ENCODE measurements around the gene NPSR1. TPM values are rescaled to one million over a fixed set of nuclear protein-coding genes. Genes with fewer than 3 reads are reported as not detected.
"Not testable (repeated sequence)": the region's sequence is repeated elsewhere in the genome, so short reads cannot be mapped to it uniquely, and the experiment has no call there.

The NPSR1 gene
- total and polyA plus RNA-seq, 4 donors, result not detected

DNA sequence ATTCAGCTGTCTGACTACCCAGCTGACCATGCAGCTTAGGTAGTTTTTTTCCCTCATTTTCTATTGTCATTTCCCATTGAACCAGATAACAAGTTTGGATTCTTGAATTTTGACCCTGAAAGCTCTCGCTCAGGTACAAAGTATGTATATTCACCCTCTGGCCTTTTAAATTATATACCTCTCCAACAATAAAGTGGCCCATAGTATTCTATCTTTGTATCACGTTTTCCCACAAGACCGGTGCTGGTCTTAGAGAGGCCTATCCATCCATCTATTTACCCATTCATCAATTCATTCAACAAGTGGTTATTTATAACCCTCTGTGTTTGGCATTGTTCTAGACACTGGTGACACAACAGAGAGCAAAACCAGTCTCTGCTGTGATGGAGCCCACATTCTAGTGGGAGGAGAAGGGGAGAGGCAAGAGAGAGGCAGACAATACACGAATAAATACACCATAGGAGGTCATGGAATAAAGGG is 35.2 kb upstream of the NPSR1 start:
- no peak overlapping the region for H3K27ac ChIP-seq (ENCODE audit: low read depth in 1 of 2, low read length in 2 of 2)
- TF ChIP-seq HNF4G (IDR thresholded peaks at IDR 0.05), result no peak
- no peak for TF ChIP-seq YY1 (IDR thresholded peaks at IDR 0.05)
- TF ChIP-seq, protein P1, sequence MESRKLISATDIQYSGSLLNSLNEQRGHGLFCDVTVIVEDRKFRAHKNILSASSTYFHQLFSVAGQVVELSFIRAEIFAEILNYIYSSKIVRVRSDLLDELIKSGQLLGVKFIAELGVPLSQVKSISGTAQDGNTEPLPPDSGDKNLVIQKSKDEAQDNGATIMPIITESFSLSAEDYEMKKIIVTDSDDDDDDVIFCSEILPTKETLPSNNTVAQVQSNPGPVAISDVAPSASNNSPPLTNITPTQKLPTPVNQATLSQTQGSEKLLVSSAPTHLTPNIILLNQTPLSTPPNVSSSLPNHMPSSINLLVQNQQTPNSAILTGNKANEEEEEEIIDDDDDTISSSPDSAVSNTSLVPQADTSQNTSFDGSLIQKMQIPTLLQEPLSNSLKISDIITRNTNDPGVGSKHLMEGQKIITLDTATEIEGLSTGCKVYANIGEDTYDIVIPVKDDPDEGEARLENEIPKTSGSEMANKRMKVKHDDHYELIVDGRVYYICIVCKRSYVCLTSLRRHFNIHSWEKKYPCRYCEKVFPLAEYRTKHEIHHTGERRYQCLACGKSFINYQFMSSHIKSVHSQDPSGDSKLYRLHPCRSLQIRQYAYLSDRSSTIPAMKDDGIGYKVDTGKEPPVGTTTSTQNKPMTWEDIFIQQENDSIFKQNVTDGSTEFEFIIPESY (IDR thresholded peaks at IDR 0.05), result no peak
- TF ChIP-seq, protein P2, sequence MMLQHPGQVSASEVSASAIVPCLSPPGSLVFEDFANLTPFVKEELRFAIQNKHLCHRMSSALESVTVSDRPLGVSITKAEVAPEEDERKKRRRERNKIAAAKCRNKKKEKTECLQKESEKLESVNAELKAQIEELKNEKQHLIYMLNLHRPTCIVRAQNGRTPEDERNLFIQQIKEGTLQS (IDR thresholded peaks at IDR 0.05), result no peak
- TF ChIP-seq, protein P3, sequence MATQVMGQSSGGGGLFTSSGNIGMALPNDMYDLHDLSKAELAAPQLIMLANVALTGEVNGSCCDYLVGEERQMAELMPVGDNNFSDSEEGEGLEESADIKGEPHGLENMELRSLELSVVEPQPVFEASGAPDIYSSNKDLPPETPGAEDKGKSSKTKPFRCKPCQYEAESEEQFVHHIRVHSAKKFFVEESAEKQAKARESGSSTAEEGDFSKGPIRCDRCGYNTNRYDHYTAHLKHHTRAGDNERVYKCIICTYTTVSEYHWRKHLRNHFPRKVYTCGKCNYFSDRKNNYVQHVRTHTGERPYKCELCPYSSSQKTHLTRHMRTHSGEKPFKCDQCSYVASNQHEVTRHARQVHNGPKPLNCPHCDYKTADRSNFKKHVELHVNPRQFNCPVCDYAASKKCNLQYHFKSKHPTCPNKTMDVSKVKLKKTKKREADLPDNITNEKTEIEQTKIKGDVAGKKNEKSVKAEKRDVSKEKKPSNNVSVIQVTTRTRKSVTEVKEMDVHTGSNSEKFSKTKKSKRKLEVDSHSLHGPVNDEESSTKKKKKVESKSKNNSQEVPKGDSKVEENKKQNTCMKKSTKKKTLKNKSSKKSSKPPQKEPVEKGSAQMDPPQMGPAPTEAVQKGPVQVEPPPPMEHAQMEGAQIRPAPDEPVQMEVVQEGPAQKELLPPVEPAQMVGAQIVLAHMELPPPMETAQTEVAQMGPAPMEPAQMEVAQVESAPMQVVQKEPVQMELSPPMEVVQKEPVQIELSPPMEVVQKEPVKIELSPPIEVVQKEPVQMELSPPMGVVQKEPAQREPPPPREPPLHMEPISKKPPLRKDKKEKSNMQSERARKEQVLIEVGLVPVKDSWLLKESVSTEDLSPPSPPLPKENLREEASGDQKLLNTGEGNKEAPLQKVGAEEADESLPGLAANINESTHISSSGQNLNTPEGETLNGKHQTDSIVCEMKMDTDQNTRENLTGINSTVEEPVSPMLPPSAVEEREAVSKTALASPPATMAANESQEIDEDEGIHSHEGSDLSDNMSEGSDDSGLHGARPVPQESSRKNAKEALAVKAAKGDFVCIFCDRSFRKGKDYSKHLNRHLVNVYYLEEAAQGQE (IDR thresholded peaks at IDR 0.05), result no peak
- no peak for TF ChIP-seq NR2F2 (IDR thresholded peaks at IDR 0.05)
- no peak for TF ChIP-seq TAF1 (conservative IDR thresholded peaks at IDR 0.05)
- TF ChIP-seq FOXA2 (IDR thresholded peaks at IDR 0.05), result no peak
- no peak for TF ChIP-seq HNF4A (conservative IDR thresholded peaks at IDR 0.05)
- no peak for TF ChIP-seq GABPA (IDR thresholded peaks at IDR 0.05 in 1 of 2, conservative IDR thresholded peaks at IDR 0.05 in 1 of 2)
- no peak for TF ChIP-seq RXRA (IDR thresholded peaks at IDR 0.05)
- no peak for TF ChIP-seq EGR1 (IDR thresholded peaks at IDR 0.05; ENCODE audit: low read depth in 2 of 2)
- no peak for TF ChIP-seq RAD21 (IDR thresholded peaks at IDR 0.05)
- no peak for TF ChIP-seq SP1 (IDR thresholded peaks at IDR 0.05)
- TF ChIP-seq, protein P4, sequence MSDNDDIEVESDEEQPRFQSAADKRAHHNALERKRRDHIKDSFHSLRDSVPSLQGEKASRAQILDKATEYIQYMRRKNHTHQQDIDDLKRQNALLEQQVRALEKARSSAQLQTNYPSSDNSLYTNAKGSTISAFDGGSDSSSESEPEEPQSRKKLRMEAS (IDR thresholded peaks at IDR 0.05), result no peak
- no peak for TF ChIP-seq FOXA1 (IDR thresholded peaks at IDR 0.05)
- TF ChIP-seq, protein P5, sequence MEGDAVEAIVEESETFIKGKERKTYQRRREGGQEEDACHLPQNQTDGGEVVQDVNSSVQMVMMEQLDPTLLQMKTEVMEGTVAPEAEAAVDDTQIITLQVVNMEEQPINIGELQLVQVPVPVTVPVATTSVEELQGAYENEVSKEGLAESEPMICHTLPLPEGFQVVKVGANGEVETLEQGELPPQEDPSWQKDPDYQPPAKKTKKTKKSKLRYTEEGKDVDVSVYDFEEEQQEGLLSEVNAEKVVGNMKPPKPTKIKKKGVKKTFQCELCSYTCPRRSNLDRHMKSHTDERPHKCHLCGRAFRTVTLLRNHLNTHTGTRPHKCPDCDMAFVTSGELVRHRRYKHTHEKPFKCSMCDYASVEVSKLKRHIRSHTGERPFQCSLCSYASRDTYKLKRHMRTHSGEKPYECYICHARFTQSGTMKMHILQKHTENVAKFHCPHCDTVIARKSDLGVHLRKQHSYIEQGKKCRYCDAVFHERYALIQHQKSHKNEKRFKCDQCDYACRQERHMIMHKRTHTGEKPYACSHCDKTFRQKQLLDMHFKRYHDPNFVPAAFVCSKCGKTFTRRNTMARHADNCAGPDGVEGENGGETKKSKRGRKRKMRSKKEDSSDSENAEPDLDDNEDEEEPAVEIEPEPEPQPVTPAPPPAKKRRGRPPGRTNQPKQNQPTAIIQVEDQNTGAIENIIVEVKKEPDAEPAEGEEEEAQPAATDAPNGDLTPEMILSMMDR (IDR thresholded peaks at IDR 0.05; ENCODE audit: low read depth, low read length, missing input control), result no peak
- TF ChIP-seq JUND (IDR thresholded peaks at IDR 0.05), result no peak
- H3K9ac ChIP-seq (ENCODE audit: low read depth in 1 of 2, low read length in 2 of 2), result no peak overlapping the region
- H3K4me3 ChIP-seq (ENCODE audit: low read depth in 1 of 3, low read length in 3 of 3), result no peak overlapping the region
- WGBS, result 78% methylated on average over 4 of the region's 4 CpGs
- no peaks in the 10 kb centered on the region for H3K27me3 ChIP-seq (ENCODE audit: control insufficient read depth in 4 of 4, insufficient read depth in 4 of 4, low read length in 3 of 4)
- DNase-seq (ENCODE audit: low spot score), result no peak
- H3K9me3 ChIP-seq (ENCODE audit: control insufficient read depth in 4 of 4, low read length in 3 of 4), result no peaks in the 10 kb centered on the region
- H3K36me3 ChIP-seq (ENCODE audit: control insufficient read depth in 4 of 4, insufficient read depth in 3 of 4, low read depth in 1 of 4, low read length in 3 of 4), result no peaks in the 10 kb centered on the region
- no peaks in the 10 kb centered on the region for H3K4me1 ChIP-seq (ENCODE audit: control insufficient read depth in 4 of 4, insufficient read depth in 4 of 4, low read length in 3 of 4)

DNA sequence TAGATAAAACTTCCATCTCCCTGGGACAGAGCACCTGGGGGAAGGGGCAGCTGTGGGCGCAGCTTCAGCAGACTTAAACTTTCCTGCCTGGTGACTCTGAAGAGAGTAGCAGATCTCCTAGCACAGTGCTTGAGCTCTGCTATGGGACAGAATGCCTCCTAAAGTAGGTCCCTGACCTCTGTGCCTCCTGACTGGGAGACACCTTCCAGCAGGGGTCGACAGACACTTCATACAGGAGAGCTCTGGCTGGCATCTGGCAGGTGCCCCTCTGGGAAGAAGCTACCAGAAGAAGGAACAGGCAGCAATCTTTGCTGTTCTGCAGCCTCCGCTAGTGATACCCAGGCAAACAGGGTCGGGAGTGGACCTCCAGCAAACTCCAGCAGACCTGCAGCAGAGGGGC is 29.4 kb upstream of the NPSR1 start:
- WGBS, result 79% methylated on average over 4 of the region's 4 CpGs
- H3K27ac ChIP-seq (ENCODE audit: low read depth in 1 of 2, low read length in 2 of 2); H3K9ac ChIP-seq (ENCODE audit: low read depth in 1 of 2, low read length in 2 of 2); H3K4me1 ChIP-seq (ENCODE audit: control insufficient read depth in 4 of 4, insufficient read depth in 4 of 4, low read length in 3 of 4); H3K4me3 ChIP-seq (ENCODE audit: low read depth in 1 of 3, low read length in 3 of 3); H3K36me3 ChIP-seq (ENCODE audit: control insufficient read depth in 4 of 4, insufficient read depth in 3 of 4, low read depth in 1 of 4, low read length in 3 of 4); H3K27me3 ChIP-seq (ENCODE audit: control insufficient read depth in 4 of 4, insufficient read depth in 4 of 4, low read length in 3 of 4); DNase-seq (ENCODE audit: low spot score); H3K9me3 ChIP-seq (ENCODE audit: control insufficient read depth in 4 of 4, low read length in 3 of 4): not testable (repeated sequence)
